Astrocyte (in vitro differentiated cells and primary cell): ENCODE data around the gene ATN1.

ENCODE experiments used
- CTCF ChIP-seq: IDR thresholded peaks from 2 replicates; pipeline ENCODE4 v1.5.1; 2011; ENCODE audit warnings: low read depth, mild to moderate bottlenecking, inconsistent platforms, low read length, moderate library complexity; ENCODE audit not compliant: insufficient read depth
- EZH2 ChIP-seq: IDR thresholded peaks from 2 replicates; pipeline ENCODE4 v1.6.1; 2012; ENCODE audit warnings: mild to moderate bottlenecking, low read length, inconsistent platforms; ENCODE audit not compliant: insufficient read depth

GRCh38 chr12:6965714-6966113, 38.0 kb downstream of the ATN1 start:
- TF ChIP-seq CTCF = no peak
- no peak for TF ChIP-seq EZH2
